HG03439 (cell line): ENCODE measurements around the gene PRKAG2.

ENCODE experiments used
- ATAC-seq: cut with Tn5 transposase; IDR thresholded peaks from one replicate; pipeline ENCODE4 v1.9.1; 2021; ENCODE audit warnings: mild to moderate bottlenecking, moderate library complexity; ENCODE audit not compliant: unreplicated experiment

PRKAG2 gene

DNA sequence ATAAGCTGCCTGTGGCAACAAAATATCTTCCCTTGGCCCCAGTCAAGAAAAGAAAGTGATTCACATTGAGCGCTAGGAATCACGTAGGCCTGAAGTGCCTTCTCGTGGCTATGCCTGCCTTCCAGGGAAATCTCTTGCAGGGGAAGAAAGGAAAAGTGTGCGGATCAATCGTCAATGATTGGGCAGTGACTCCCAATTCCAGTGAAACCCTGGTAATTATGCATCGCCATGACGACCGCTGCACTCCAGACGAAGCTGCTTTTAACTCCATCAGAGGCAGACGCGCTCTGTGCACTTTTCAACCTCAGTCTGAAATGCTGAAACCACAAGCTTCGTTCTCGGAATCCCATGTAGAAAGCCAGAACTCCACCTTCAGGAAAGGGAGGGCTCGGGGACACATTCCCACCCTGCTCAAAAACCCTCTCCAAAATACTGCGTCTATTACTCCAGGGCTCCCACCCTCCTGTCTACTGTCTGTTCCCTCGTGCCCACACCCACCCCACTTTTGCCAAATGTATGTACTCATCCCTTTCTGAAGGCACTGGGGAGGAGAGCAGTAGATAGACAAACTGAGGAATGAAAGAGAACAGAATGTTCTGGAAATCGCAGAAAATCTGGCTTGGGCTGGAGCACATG is 24.2 kb upstream of the PRKAG2 start:
- no peak for ATAC-seq

- ATAC-seq = no peak
These were observed 23.7 kb upstream of the PRKAG2 start for GRCh38 chr7:151900591-151900985.

- no peak for ATAC-seq
These were observed 22.8 kb upstream of the PRKAG2 start for GRCh38 chr7:151899513-151900360.

GRCh38 chr7:151897951-151898686 is 21.2 kb upstream of the PRKAG2 start:
- no peak for ATAC-seq

DNA sequence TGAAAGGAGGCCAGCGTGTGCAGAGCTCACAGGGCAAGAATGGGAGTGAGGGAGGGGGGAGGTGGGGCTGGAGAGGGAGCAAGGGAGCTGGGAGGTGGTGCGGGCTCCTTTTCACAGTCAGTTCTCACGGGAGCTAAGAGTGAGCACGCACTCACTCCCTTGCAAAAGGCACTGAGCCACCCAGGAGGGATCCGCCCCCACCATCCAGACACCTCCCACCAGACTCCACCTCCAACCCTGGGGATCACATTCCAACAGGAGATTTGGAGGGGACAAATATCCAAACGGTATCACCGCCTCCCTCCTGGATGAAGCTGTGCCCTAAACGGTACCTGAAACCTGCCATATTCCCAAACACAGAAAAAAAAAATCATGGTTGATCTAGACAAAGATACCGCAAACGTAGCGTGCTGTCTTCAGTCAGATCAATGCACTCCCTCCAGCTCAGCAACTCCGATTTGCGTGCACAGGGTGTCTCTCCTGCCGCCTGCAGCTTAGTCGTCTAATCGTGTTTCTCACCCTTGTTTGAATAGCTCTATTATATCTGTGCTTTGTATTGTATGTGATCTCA is 20.3 kb upstream of the PRKAG2 start:
- ATAC-seq = no peak

- no peak for ATAC-seq
These were observed 19.6 kb upstream of the PRKAG2 start for GRCh38 chr7:151896486-151896885.

- no peak for ATAC-seq
These were observed 19.2 kb upstream of the PRKAG2 start for GRCh38 chr7:151896086-151896485.

- no peak for ATAC-seq
These were observed 18.7 kb upstream of the PRKAG2 start for GRCh38 chr7:151895631-151896031.

DNA sequence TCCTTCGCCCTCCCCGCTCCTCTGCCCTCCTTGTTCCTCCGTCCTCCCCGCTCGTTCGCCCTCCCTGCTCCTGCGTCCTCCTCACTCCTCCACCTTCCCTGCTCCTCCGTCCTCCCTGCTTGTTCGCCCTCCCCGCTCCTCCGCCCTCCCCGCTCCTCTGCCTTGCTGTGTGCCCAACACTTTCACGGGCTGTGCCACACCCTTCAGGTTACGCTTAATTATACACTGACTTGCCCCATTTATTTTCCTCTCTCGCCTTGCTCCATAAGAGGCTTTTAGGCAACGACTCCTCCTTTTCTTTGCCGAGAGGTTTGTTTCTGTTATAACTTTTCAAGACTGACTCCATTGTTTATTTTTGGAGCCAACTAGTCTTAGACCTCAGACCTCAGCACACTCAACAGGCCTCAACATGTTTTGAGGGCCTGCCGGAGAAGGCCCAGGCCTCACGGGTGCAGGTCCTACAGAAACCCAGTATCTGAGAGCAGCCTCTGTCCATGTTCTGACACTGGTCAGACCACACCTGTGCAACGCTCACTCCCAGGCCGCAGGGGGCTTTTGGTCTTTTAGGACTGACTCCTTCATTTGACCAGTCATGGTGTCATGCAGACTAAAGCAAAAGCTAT is 18.2 kb upstream of the PRKAG2 start:
- ATAC-seq = no peak

- no peak for ATAC-seq
These were observed 17.4 kb upstream of the PRKAG2 start for GRCh38 chr7:151894111-151895007.

- no peak for ATAC-seq
These were observed 16.5 kb upstream of the PRKAG2 start for GRCh38 chr7:151893405-151893923.

GRCh38 chr7:151891753-151892152 is 14.8 kb upstream of the PRKAG2 start:
- no peak for ATAC-seq

DNA sequence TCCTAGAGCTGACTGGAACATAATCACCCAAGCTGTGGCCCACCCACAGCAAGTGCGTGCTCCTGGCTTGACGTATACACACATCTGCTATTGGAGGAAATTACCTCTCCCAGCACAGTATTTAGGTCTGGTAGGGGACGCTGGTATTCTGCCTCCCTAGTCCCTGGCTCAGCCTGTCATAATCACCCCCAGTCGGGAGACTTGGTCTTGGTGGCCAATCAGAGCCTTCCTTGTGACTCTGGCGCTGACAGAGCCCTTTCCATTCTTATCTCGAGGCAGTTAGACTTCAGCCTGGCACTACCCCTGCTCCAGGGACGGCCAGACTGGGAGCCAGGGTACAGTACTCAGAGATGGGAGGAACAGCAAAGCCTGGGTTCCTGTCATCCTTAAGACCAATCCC is 14.3 kb upstream of the PRKAG2 start:
- ATAC-seq = no peak

DNA sequence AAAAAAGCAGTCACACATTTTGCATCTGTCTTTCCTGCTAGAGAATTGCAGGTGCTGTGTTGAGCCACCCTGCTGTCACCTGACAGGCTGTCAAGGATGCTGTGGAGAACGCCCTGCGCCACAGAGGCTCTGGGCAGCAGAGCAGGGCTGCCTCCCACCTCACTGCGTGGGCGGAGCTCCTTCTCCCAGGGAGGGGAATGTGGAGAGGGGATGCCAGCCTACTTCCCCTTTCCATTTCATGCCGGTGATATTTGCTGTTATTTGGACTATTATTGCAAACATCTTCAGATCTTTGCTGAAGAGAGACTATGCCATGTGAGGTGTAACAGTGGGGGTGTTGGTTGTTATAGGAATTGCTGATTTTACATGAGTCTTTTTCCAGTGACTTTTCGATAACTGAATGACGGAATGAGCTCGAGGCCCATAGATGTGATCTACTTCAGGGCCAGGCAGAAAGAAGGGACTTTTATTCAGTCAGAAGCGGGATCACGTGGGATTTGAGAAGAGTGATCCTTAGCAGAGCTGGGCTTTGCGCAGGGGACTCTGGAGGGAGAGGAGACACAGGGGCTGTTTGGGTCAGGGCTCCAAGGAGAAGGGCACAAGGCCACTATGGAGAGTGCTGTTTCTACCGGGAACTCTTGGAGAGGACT is 13.6 kb upstream of the PRKAG2 start:
- ATAC-seq = no peak

GRCh38 chr7:151889406-151890354 is 12.8 kb upstream of the PRKAG2 start:
- no peak for ATAC-seq

- no peak for ATAC-seq
These were observed 11.5 kb upstream of the PRKAG2 start for GRCh38 chr7:151888079-151889067.

- ATAC-seq = no peak
These were observed 9.9 kb upstream of the PRKAG2 start for GRCh38 chr7:151886783-151887182.
